Activated CD4-positive, CD25-positive, alpha-beta regulatory T cell treated with anti-CD3 and anti-CD28 coated beads, Interleukin-2, amount 50 U/mL, for 24 hours (primary cell): ENCODE measurements around the gene CABLES2.

Source experiments
- ATAC-seq, 2 donors: fragments of 150-1000 bp; cut with Tn5 transposase; one replicate each; pipeline ENCODE4 v1.10.0; 2021; ENCODE audit warnings: mild to moderate bottlenecking in 1 of 2, moderate library complexity in 1 of 2

Gene CABLES2

DNA sequence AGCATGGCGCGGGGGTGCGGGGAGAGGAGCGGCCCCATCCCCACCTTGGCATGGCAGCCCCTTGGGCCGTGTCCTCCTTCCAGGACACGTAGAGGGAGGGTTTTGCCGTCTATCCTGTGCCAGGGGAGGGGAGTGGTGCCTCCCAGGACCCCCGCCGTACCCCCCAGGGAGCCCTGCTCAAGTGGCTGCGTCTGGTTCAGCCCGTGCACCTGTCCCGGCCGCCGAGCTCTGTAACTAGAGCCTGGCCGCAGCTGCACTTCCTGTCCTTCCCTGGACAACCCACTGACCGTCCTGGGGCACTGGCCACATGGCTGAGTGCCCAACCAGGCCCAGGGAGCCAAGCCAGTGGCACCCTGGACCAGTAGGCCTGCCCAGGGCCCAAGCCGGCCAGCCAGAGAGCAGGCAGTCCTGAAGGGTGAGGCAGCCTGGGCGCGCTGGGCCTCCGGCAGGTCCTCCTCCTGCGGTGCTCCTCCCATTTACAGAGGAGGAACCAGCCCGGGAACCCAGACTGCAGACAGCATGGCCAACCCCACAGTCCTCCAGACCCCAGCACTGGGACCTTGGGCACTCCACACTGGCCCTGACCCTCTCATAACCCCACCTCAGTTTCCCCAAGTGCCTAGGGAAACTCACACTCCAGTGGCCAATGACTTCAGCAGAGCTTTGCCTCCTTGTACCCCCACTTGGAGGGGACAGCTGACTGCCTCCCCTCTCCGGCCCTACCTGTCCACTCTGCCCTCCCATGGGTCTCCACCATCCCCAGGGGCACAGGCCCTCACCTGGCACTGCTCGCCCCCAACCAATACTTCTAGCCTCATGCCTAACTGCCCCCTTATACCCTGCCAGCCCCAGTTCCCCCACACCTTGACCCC is 48.7 kb downstream of the CABLES2 start:
- no peak for ATAC-seq

DNA sequence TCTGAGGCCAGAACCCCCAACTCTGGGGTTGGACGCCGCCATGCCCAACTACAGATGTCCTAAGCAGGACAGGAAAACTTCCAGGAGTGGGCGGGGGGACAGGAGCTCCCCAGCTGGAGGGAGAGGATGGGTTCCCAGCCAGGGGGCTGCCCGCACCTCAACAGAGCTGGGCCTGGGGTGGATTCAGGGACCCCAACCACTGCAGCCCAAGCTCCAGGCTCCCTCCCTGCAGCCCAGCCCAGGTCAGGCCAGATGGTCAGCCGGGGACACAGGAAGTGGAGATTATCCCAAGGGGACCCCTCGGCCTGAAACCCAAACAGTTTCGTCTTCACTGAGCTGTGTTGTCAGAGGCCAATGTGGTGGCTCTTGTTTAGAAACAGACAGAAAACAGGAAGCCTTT is 49.4 kb downstream of the CABLES2 start:
- no peak for ATAC-seq

DNA sequence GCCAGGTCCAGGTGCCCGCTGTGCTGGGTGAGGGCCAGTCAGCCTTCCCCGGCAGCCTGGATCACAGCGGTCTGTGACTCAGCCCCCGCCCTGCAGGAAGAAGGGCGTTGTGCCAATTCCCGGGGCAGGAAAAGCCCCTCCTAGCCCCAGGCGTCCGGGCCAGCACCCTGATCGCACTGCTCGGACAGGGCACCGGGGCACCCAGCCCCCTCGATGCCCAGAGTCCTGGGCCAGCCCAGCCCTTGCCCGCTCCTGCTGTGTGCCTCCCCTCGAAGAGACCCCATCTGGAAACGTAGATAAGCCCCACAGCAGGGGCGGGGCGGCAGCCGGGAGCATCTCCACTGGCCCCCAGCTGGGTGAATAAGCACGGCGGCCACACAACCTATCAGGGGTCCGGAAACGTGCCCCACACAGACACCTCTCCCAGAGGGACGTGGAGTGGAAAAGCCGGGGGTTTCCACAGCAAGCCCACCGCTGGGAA is 49.9 kb downstream of the CABLES2 start:
- no peak for ATAC-seq

DNA sequence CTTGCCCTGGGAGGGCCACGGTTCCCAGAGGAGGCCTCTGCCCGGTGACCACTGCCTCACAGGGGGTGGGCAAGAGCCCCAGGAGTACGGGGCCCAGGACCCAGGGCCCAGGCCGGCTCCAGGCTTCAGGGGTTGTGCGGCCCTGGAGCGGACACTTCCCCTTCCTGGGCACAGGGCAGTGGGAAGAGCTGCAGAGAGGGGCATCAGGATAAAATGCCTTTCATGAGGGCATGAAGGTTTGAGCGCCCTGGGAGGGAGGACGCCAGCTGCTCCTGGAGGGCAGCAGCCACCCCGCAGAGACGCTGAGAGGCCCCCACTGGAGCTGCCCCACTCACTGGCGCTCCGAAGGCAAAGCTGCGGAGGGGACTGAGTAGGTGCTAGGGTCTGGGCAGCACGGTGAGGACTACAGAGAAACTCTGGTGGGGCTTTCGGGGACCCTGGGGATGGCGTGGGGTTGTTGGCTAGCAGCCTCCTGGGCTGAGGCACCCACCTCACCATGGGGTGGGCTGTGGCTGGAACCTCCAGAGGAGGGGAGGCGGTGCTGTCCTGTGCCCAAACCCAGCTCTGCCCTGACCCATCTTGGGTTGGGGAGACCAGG is 50.4 kb downstream of the CABLES2 start:
- no peak for ATAC-seq

DNA sequence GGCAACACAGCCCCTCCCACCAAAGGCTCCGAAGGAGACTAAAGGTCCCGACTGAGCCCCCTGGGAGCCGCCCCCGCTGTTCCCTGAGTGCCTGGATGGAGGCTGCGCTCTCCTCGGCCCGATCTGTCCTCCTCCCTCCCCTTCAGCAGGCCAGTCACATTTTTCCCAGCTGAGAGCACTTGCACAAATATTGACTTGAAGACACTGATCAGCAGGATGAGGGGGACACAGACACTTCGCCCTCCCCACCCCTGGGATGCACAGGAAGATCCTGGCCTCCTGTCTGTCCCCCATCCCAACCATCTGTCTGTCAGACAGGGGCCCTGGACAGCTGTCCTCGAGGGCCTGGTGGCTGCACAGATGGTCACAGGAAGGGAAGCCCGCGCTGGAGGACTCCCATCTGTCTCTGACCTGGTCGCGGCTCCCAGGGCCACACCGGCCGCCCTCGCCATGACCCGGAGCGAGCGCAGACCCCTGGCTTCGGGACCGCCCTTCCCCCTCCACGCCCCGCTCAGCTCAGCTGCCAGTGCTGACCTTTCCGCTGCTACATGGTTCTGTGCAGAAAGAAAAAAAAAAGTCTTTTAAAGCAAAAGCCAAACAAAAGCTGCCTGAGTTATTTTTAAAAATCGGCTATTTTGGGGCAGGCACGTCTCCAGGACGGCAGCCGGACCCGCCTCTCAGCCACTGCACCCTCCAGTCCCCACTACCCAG is 51.1 kb downstream of the CABLES2 start:
- ATAC-seq: no peak

DNA sequence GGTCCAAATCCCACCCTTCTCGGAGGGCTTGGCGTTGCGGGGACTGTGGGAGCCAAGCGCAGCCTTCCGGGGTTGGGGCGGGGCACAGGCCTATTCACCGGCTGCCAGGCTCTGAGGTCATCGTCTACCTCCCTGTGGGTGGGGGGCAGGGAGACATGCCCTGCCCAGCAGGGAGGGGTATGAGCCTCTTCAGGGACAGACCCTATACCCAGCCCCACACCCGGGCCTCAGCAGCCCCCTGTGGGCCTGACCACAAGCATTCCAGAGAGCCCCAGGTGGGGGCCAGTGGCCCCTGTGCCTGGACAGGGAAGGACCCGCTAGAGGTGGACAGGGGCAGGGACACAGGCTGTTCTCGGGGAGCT is 51.6 kb downstream of the CABLES2 start:
- ATAC-seq: no peak

DNA sequence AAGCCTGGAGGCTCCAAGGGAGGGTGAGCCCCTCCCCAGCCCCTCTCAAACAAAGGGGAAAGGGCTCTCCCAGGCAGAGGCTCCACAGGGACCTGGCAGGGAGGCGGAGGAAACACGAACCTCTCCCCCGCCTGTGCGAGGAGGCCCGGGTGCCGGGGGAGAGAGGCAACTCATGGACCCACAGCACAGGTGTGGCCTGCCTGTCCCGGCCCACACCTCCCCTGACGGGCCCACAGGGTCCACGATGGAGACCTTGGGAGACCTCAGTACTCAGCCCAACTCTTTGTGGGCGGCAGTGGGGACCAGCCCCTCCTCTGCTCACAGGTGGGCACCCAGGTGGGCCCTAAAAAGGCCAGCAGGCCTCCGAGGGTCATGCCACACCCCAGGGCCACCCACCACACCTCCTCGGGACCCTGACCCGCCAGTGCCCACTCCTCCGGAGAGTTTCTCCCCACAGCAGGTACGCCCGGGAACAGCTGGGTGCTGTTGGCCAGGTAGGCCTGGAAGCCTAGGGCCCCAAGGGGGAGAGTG is 52.2 kb downstream of the CABLES2 start:
- ATAC-seq: no peak

DNA sequence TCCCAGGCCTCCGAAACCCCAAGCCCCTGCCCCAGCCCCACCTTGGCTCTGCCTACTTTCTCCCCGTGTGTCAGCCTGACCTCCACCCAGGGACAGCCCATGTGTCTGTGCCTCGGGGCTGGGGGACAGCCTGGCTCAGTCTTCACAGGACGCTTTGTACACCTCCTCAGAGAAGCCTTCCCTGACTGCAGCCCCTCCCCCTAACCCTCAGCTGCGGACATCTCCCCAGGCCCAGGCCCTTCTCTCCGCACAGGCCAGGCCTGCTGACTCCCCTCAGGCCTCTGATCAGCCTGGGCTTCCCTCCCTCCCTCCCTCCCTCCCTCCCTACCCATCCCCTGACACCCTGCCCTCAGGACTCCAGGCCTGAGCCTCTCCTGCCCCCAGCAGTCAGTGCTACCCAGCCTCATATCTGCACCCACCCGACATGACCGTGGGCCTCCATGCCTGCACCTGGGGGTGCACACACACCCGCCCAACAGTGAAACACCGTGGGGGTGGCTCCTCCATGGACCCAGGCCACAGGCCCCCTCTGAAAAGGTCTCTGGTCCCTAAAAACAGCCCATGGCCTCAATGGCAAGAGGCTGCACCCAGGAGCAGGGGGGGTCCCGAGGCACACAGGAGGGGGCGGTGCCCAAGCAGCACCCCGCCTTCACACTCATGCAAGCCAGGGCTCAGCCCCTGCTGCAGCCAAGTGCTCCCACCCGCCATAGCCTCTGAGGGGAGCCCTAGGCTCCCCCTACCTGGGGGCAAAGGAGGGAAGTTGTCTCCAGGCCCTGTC is 52.9 kb downstream of the CABLES2 start:
- no peak for ATAC-seq

DNA sequence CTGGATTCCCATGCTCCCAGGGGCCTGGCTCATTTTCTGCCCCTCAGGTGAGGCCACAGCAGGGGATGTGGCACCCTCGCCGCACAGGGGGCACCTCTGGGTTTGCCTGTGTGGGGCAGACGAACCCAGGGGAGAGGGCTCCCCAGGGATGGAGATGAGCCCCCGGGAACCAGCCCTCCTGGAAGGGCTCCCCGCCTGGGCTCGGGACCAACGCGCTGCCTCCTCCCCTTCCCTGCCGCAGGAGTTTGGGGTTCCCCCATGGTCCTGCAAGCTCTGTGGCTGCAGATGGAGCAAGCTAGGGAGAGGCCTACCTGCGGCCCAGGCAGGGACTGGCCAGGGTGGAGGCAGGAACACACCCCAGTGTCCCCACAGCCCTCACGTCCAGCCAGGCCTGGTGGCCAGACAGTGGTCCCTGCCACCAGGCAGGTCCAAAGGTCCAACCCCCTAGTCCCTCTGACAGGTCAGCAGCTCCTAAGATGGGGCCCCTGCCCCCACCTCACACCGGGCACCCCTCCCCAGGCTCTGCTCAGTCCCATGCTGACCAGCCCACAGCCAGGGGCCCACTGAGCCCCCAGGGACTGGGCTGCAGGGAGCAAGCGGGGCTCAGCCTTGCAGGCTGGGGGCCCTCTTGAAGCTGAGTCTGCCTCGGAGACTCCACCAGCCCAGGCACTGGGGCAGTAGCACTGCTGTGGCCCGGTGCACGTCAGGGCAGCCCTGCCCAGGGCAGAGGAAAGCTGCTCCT is 53.6 kb downstream of the CABLES2 start:
- no peak for ATAC-seq

DNA sequence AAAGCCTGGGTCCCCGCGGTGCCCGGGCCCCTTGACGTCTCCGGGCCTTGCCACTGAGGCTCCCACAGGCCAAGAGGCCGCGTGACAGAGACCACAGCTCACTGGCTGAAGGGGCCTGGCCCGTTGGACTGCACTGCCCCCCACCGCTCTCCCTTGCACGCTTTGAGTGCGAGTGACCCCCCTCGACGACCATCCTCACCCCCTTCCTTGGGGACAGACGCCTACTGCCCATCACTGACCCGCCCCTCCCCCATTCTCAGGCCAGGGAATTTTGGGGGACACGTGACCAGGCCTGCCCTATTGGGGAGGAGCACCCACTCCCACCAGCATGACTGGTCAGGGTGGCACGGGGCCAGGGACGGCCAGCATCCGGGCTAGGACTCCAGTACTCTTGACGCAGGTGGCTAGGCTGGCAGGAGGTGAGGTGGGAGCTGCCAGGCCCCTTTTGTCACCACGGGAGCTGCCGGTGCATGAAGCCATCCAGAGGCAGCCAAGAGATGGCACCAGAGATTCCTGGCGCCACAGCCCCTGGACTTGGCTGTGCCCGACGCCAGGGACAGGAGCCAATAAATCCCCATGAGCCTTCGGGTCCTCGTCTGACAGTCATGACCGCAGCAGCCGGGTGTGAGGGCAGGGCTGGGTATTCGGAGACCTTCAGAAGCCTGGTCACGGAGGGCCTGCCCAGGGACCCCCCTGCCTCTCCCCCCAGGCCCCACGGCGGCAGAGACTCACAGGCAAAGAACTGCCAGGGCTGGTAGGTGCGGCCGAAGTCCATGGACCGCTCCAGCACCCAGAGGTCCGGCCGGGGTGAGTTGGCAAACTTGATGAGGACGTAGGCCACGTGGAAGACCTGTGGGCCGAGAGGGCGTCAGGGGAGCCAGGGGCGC is 54.4 kb downstream of the CABLES2 start:
- ATAC-seq: no peak

DNA sequence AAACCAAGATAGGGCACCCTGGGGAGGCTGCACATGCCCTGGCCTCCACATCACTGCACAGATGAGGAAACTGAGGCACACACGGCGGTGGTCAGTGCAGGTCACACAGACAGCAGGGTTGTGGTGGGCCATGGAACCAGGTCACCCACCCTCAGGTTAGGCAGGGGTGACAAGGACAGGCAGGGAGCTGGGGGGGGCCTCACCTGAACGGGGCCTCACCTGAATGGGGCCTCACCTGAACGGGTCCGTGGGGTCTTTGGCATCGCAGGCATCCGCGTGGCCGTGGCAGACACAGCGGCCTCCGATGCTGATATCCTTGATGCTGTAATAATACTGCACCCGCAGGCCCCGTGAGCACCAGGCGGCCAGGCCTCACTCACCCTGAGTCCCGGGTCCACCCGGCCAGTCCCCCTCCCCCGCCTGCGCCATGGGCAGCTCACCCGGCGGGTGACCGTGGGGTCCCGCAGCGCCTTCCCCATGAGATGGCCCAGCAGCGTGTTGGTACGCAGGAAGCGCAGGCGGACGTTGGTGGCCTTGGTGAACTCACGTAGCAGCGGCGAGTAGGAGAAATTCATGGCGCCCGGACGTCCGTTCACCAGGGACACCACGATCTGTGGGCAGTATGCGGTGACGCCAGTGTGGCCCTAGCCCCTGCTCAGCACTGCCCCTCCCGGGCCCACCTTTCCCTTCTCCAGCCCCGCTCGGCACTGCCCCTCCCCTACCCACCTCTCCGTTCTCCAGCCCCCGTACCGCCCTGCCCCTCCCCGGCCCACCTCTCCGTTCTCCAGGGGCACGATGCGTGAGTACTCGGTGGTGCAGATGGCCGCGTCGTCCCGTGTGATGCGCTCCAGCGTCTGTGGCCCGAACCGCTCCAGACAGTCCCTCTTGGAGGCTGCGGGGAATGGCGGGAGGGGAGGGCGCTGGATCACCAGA is 55.4 kb downstream of the CABLES2 start:
- ATAC-seq: no peak

DNA sequence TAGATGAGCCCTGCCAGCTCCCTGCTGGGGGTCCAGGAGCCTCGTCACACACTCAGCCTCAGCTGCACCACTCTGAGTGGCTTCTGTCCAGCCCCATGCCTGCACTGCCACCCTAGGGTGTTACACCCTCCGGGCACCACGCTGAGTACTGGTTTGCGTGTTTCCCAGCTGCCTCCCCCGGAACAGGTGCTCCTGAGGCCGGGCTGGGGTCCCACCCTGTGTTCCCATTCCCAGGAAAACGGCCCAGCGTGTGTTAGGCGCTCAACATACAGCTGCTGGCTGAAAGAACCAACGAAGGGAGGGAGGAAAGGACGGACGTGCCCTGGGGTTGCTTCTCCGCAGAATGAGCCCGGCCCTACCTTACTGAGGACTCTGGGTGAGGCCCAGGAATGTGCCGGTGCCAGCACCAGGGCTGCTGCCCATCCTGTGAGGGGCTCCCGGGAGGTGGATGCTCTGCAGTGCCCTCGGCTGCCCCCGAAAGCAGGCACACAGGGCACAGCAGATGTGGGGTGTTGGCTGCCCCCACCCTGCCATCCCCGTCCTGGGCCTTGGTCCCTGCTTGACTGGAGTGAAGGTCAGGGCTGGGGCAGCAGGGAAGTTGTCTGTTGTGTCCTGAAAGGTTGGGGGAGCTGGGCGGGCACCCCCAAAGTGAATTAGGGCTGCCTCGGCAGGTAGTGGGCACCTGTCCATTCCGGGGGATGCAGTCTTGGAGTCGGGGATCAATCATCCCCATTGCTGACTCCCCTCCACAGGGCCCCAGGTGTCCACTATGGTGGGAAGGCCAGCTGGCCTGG is 56.3 kb downstream of the CABLES2 start:
- ATAC-seq: no peak

DNA sequence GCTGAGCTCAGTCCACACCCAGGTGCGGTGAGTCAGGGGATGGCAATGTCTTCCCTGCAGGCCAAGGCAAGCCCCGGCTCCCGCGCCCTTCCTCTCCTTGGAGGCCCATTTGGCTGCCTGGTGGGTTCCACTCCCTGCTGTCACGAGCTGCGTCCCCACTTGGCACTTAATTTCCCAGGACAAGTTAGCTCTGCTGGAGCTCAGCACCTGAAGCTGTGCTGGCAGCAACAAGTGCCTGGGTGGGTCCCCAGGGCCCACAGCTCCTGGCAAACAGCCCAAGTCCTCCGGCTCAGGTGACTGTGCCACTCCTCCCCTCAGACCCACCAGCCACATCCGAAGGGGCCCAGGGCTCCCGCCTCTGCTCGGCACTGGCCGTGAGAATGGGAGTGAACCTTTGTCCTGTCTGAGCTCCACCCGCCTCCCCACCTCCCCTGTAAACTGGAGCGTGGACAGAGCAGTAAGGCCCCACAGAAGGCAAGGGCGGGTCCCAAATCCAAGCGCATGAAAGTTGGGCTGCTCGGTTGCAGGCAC is 56.9 kb downstream of the CABLES2 start:
- ATAC-seq: no peak

DNA sequence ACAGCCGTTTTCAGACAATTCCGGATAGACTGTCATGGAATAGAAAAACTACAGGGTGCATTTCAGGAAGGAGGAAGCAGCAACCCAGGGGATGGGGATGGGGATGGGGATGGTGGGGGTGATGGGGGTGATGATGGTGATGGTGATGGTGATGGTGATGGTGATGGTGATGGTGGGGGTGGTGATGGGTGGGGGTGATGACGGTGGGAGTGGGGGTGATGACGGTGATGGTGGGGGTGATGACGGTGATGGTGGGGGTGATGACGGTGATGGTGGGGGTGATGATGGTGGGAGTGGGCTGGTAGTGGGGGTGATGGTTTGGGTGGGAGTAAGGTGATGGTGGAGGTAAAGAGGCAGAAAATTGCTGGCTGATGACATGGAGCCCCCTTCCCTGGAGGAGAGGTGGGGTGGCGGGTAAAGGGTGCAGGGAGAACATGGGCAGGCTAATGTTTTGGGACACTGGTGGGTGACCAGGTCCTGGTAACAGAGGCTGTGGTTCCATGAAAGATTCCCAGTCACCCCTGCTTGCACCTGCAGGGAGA is 57.5 kb downstream of the CABLES2 start:
- ATAC-seq: no peak

DNA sequence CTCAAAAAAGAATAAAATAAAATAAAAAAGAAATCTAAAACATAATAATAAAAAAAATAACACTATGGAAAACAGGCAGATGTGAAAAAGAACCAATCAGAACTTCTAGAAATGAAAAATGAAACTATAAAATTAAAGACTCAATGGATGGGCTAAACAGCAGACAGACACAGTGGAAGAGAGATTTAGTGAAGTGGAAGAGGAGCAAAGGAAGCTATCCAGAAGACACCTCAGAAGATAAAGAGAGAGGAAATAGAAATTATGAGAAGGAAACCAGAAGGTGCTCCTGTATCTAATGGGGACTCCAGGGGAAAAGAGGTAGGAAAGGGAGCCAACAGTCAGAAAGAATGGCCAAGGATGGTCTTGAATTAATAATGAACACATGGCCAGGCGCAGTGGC is 58.5 kb downstream of the CABLES2 start:
- no peak for ATAC-seq

DNA sequence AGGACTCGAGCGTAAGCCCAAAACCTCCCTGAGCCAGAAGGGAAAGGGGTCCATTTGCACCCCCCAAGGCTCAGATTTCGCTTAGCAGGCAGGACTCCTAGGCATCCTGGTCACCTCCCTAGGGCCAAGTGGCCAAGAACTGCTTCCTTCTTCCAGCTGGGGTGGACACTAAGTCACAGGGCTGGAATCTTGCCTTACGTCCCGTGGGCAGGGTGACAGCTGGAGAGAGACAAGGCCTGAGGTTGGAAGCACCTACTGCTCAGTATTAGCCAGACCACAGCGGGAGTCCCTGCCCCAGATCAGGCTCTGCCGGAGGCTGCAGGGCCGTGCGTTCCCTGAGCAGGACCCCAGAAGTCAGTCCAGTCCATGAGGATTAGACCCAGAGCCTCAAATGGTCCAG is 59.6 kb downstream of the CABLES2 start:
- ATAC-seq: no peak

DNA sequence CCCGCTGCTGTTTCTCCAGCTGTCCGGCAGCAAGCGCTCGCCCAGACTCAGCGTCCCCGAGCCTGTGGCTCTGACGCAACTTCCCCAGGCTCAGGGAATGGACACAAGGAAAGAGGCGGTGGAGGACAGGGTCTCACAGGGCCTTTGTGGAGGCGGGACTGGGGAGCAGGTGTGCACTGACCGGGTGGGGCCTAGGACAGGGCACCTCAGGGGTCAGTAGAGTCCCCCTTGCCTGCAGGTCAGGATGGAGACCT is 60.0 kb downstream of the CABLES2 start:
- ATAC-seq: no peak

DNA sequence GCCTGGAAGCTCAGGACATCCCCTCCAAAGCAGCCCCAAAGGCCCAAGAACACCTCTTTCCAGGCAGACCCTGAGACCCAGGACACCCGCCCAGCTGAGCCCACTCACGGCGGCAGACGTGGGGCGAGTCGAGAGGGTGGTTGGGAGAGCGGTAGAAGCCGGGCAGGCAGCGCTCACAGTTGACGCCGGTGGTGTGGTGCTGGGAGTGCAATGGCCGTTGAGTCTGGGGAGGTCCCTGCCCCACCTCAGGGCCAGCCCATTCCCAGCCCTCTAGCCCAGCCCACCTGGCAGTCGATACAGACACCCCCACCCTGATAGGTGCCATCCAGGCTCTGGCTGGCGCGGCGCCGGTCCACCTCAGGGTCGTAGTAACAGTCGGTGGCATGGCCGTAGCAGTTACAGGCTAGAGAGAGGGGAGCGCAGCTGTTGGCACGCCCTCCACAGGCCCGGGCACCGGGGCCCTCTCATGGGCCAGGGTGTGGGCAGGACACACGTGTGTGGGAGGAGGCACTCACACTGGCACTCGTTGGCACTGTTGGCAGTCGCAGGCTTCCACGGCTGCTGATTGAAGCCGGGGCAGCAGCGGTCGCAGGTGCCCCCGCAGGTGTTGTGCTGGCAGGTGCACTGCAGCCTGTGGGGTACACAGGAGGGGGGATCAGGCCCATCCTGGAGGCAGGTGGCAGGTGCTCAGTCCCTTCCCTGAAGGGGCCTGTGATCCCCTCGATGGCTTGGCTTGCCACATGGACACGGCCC is 60.5 kb downstream of the CABLES2 start:
- no peak for ATAC-seq
